ENCODE data around the gene RERE.

Gene RERE

GRCh38 chr1:8578132-8578877, 239.1 kb downstream of the RERE start:
- DNase-seq (no peak), ATAC-seq (ENCODE audit: insufficient read depth, low read depth) (no peak)
- Histone ChIP-seq H3K9ac (ENCODE audit: low read depth, low read length) (no peak overlapping the region), H3K27ac (ENCODE audit: low read length) (no peak overlapping the region), H3K4me2 (ENCODE audit: insufficient read depth, low read length) (no peak overlapping the region), H3K9me3 (ENCODE audit: insufficient read depth, low read length, severe bottlenecking) (no peaks in the 10 kb centered on the region), H3K36me3 (ENCODE audit: insufficient read depth, low read length) (no peaks in the 10 kb centered on the region), H3K27me3 (ENCODE audit: insufficient read depth, low read length, poor library complexity) (no peaks in the 10 kb centered on the region), H3K4me1 (ENCODE audit: insufficient read depth, low read length) (no peaks in the 10 kb centered on the region), H3K79me2 (ENCODE audit: insufficient read depth, low read length) (no peaks in the 10 kb centered on the region), H2AFZ (ENCODE audit: low read depth, low read length) (no peak overlapping the region), H3K4me3 (ENCODE audit: low read depth in 1 of 2, low read length in 2 of 2) (no peak overlapping the region), H4K20me1 (ENCODE audit: insufficient read depth, low read length) (0 out of 2 replicates have a peak, but pooled peaks cover under 1% of the 10 kb centered on the region)
- TF ChIP-seq CTCF (IDR thresholded peaks at IDR 0.05; ENCODE audit: borderline replicate concordance, extremely low read depth, low read length, poor library complexity, severe bottlenecking), result no peak
- no peak for TF ChIP-seq EZH2 (IDR thresholded peaks at IDR 0.05; ENCODE audit: borderline replicate concordance, low read depth, low read length, severe bottlenecking)

- Histone ChIP-seq H3K9me3 (ENCODE audit: insufficient read depth, low read length, severe bottlenecking) (no peaks in the 10 kb centered on the region), H3K4me3 (ENCODE audit: low read depth in 1 of 2, low read length in 2 of 2) (no peak overlapping the region), H3K27ac (ENCODE audit: low read length) (no peak overlapping the region), H3K9ac (ENCODE audit: low read depth, low read length) (no peak overlapping the region), H3K27me3 (ENCODE audit: insufficient read depth, low read length, poor library complexity) (no peaks in the 10 kb centered on the region), H3K36me3 (ENCODE audit: insufficient read depth, low read length) (no peaks in the 10 kb centered on the region), H3K79me2 (ENCODE audit: insufficient read depth, low read length) (no peaks in the 10 kb centered on the region), H4K20me1 (ENCODE audit: insufficient read depth, low read length) (no peaks in the 10 kb centered on the region), H3K4me1 (ENCODE audit: insufficient read depth, low read length) (no peaks in the 10 kb centered on the region), H3K4me2 (ENCODE audit: insufficient read depth, low read length) (no peak overlapping the region), H2AFZ (ENCODE audit: low read depth, low read length) (no peak overlapping the region)
- TF ChIP-seq CTCF (IDR thresholded peaks at IDR 0.05; ENCODE audit: borderline replicate concordance, extremely low read depth, low read length, poor library complexity, severe bottlenecking) (no peak), EZH2 (IDR thresholded peaks at IDR 0.05; ENCODE audit: borderline replicate concordance, low read depth, low read length, severe bottlenecking) (no peak)
- no peak for ATAC-seq (ENCODE audit: insufficient read depth, low read depth)
- DNase-seq, result no peak
Measured at GRCh38 chr1:8574985-8575384, 242.5 kb downstream of the RERE start.

- no peak overlapping the region for H2AFZ ChIP-seq (ENCODE audit: low read depth, low read length)
- no peak overlapping the region for H3K27ac ChIP-seq (ENCODE audit: low read length)
- ATAC-seq (ENCODE audit: insufficient read depth, low read depth) (no peak), DNase-seq (no peak)
- H3K9me3 ChIP-seq (ENCODE audit: insufficient read depth, low read length, severe bottlenecking), result no peaks in the 10 kb centered on the region
- H3K36me3 ChIP-seq (ENCODE audit: insufficient read depth, low read length), result no peaks in the 10 kb centered on the region
- no peaks in the 10 kb centered on the region for H3K79me2 ChIP-seq (ENCODE audit: insufficient read depth, low read length)
- no peaks in the 10 kb centered on the region for H3K27me3 ChIP-seq (ENCODE audit: insufficient read depth, low read length, poor library complexity)
- no peak overlapping the region for H3K4me2 ChIP-seq (ENCODE audit: insufficient read depth, low read length)
- no peak overlapping the region for H3K9ac ChIP-seq (ENCODE audit: low read depth, low read length)
- no peaks in the 10 kb centered on the region for H3K4me1 ChIP-seq (ENCODE audit: insufficient read depth, low read length)
- TF ChIP-seq EZH2 (IDR thresholded peaks at IDR 0.05; ENCODE audit: borderline replicate concordance, low read depth, low read length, severe bottlenecking) (no peak), CTCF (IDR thresholded peaks at IDR 0.05; ENCODE audit: borderline replicate concordance, extremely low read depth, low read length, poor library complexity, severe bottlenecking) (no peak)
- H3K4me3 ChIP-seq (ENCODE audit: low read depth in 1 of 2, low read length in 2 of 2), result no peak overlapping the region
- H4K20me1 ChIP-seq (ENCODE audit: insufficient read depth, low read length), result no peaks in the 10 kb centered on the region
Measured at GRCh38 chr1:8572106-8572505, 245.3 kb downstream of the RERE start.
